ENCODE data around the gene ANKHD1. TPM values are rescaled to one million over a fixed set of nuclear protein-coding genes. Genes with fewer than 3 reads are reported as not detected.
"Not testable (repeated sequence)": the region's sequence is repeated elsewhere in the genome, so short reads cannot be mapped to it uniquely, and the experiment has no call there.

Gene ANKHD1
- total RNA-seq, 4 donors from 2014 or later: 148 to 362 (median 168) TPM

DNA sequence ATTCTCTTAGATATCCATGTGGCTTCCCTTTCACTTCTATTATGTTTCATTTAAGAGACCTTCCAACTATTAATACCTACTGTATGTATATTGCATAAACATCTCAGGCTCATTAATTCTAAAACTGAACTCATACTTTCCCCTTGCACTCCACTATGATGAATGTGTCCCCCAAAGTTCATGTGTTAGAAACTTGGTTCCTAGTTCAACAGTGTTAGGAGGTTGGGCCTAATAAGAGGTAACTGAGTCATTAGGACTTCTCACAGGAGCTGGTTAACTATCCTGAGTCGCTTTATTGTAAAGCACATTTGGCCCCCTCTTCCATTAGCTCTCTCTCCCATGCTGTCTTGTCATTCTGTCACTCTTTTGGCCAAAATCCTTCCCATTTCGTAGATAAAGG, 22.0 kb downstream of the ANKHD1 start:
- Histone ChIP-seq H3K36me3 (no peaks in the 10 kb centered on the region), H3K9me3 (no peaks in the 10 kb centered on the region), H3K27me3 (no peaks in the 10 kb centered on the region), H3K27ac (no peak overlapping the region), H3K4me3 (no peak overlapping the region), H3K4me1 (peaks cover 28% of the 10 kb centered on the region)
- WGBS: 96% methylated on average over 2 of the region's 2 CpGs
- no peak for DNase-seq (ENCODE audit: low spot score in 2 of 2)
- TF ChIP-seq EP300 (IDR thresholded peaks at IDR 0.05): no peak
- no peak for TF ChIP-seq POLR2AphosphoS5 (IDR thresholded peaks at IDR 0.05)
- TF ChIP-seq POLR2A (IDR thresholded peaks at IDR 0.05): no peak
- TF ChIP-seq CTCF (IDR thresholded peaks at IDR 0.05): no peak

DNA sequence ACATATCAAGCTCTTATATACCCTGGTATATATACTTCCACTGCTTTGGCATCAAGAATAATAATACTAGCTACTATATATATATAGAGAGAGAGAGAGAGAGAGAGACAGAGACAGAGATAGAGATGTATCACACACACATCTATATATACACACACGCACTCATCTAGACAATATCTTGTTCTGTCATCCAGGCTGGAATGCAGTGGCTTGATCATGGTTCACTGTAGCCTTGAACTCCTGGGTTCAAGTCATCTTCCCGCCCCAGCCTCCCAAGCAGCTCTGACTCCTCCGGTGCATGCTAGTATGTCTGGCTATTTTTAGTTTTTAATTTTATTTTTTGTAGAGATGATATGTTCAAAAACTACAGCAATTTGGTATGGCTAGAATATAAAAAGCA, 22.5 kb downstream of the ANKHD1 start:
- no peak for DNase-seq (ENCODE audit: low spot score in 2 of 2)
- H3K36me3 ChIP-seq: no peaks in the 10 kb centered on the region
- no peak overlapping the region for H3K27ac ChIP-seq
- WGBS: 77% methylated on average over 3 of the region's 3 CpGs
- H3K27me3 ChIP-seq: no peaks in the 10 kb centered on the region
- peaks cover 28% of the 10 kb centered on the region for H3K4me1 ChIP-seq
- TF ChIP-seq EP300 (IDR thresholded peaks at IDR 0.05) (no peak), CTCF (IDR thresholded peaks at IDR 0.05) (no peak), POLR2A (IDR thresholded peaks at IDR 0.05) (no peak), POLR2AphosphoS5 (IDR thresholded peaks at IDR 0.05) (no peak)
- H3K4me3 ChIP-seq: no peak overlapping the region
- no peaks in the 10 kb centered on the region for H3K9me3 ChIP-seq

DNA sequence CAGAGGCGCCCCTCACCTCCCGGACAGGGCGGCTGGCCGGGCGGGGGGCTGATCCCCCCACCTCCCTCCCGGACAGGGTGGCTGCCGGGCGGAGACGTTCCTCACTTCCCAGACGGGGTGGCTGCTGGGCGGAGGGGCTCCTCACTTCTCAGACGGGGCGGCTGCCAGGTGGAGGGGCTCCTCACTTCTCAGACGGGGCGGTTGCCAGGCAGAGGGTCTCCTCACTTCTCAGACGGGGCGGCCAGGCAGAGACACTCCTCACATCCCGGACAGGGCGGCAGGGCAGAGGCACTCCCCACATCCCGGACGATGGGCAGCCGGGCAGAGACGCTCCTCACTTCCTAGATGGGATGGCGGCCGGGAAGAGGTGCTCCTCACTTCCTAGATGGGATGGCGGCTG, 26.1 kb downstream of the ANKHD1 start:
- H3K27ac ChIP-seq; H3K36me3 ChIP-seq; H3K9me3 ChIP-seq; H3K4me3 ChIP-seq; H3K27me3 ChIP-seq; DNase-seq (ENCODE audit: low spot score in 2 of 2): not testable (repeated sequence)
- no CpG with 5 or more reads among the region's 26 CpGs for WGBS
- H3K4me1 ChIP-seq: peaks cover 27% of the 10 kb centered on the region

- DNase-seq (ENCODE audit: low spot score in 2 of 2): no peak
- 95% methylated on average over 2 of the region's 2 CpGs for WGBS
- Histone ChIP-seq H3K27me3 (no peaks in the 10 kb centered on the region), H3K9me3 (no peaks in the 10 kb centered on the region), H3K4me3 (no peak overlapping the region), H3K4me1 (peaks cover 20% of the 10 kb centered on the region), H3K27ac (no peak overlapping the region), H3K36me3 (no peaks in the 10 kb centered on the region)
- TF ChIP-seq POLR2AphosphoS5 (IDR thresholded peaks at IDR 0.05) (no peak), POLR2A (IDR thresholded peaks at IDR 0.05) (no peak), EP300 (IDR thresholded peaks at IDR 0.05) (no peak), CTCF (IDR thresholded peaks at IDR 0.05) (no peak)
These were observed 28.1 kb downstream of the ANKHD1 start for GRCh38 chr5:140429724-140430123.

DNA sequence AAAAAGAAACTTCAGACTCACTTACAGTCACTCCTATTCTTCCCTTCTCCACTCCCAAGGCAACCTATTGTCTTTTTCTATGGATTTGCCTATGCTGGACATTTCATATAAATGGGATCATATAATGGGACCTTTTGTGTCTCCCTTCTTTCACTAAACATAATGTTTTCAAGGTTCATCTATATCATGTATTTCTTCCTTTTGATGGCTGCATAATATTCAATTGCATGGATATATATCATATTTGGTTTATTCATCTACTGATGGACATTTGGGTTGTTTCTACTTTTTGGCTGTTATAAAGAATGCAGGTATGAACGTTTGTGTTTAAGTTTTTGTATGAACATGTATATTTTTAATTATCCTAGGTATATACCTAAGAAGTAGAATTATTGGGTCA, 30.6 kb downstream of the ANKHD1 start:
- Histone ChIP-seq H3K27me3 (no peaks in the 10 kb centered on the region), H3K4me1 (peaks cover 13% of the 10 kb centered on the region), H3K9me3 (no peaks in the 10 kb centered on the region), H3K4me3 (no peak overlapping the region), H3K27ac (no peak overlapping the region), H3K36me3 (peaks cover 12% of the 10 kb centered on the region)
- DNase-seq (ENCODE audit: low spot score in 2 of 2): no peak
- WGBS: 73% methylated on average over 1 of the region's 1 CpG
- TF ChIP-seq CTCF (IDR thresholded peaks at IDR 0.05) (no peak), POLR2AphosphoS5 (IDR thresholded peaks at IDR 0.05) (no peak), POLR2A (IDR thresholded peaks at IDR 0.05) (no peak), EP300 (IDR thresholded peaks at IDR 0.05) (no peak)

GRCh38 chr5:140432916-140433315, 31.3 kb downstream of the ANKHD1 start:
- no peak for DNase-seq (ENCODE audit: low spot score in 2 of 2)
- Histone ChIP-seq H3K9me3 (no peaks in the 10 kb centered on the region), H3K36me3 (peaks cover 19% of the 10 kb centered on the region), H3K4me1 (peaks cover 13% of the 10 kb centered on the region), H3K27me3 (no peaks in the 10 kb centered on the region), H3K4me3 (no peak overlapping the region), H3K27ac (no peak overlapping the region)
- WGBS: 78% methylated on average over 8 of the region's 8 CpGs
- no peak for TF ChIP-seq CTCF (IDR thresholded peaks at IDR 0.05)
- no peak for TF ChIP-seq POLR2AphosphoS5 (IDR thresholded peaks at IDR 0.05)
- no peak for TF ChIP-seq POLR2A (IDR thresholded peaks at IDR 0.05)
- TF ChIP-seq EP300 (IDR thresholded peaks at IDR 0.05): no peak

- not testable (repeated sequence) for DNase-seq (ENCODE audit: low spot score in 2 of 2)
- WGBS: 98% methylated on average over 4 of the region's 4 CpGs
These were observed 55.7 kb downstream of the ANKHD1 start for GRCh38 chr5:140457368-140457767.

More at GRCh38 chr5:140457368-140457767, 55.7 kb downstream of the ANKHD1 start:
- not testable (repeated sequence) for H3K4me3 ChIP-seq, H3K27ac ChIP-seq, H3K4me1 ChIP-seq, H3K9me3 ChIP-seq, H3K27me3 ChIP-seq
- peaks cover 32% of the 10 kb centered on the region for H3K36me3 ChIP-seq
